WTC11 (cell line): ENCODE data around the gene PGPEP1. TPM values are rescaled to one million over a fixed set of nuclear protein-coding genes. Genes with fewer than 3 reads are reported as not detected.

Experiments used
- ATAC-seq: fragments of 200-7000 bp; cut with Tn5 transposase; 2 replicates; pipeline ENCODE4 v1.10.0; 2021; ENCODE audit warnings: mild to moderate bottlenecking, moderate library complexity
- CTCF ChIA-PET: fragments of 300-600 bp; sonication (Branson Sonifier 250); formaldehyde crosslinking; loops from one replicate; lab custom pipeline; 2021; ENCODE audit warnings: antibody characterized with exemption; lab: Charles Lee
- POLR2A ChIA-PET: fragments of 350-600 bp; sonication (Branson Sonifier 250); formaldehyde crosslinking; loops from one replicate; lab custom pipeline; 2021; ENCODE audit warnings: antibody characterized with exemption; lab: Charles Lee
- DNase-seq: peaks from one replicate; pipeline ENCODE4 v3.0.0; 2021; ENCODE audit warnings: low spot score
- H3K27ac Mint-ChIP-seq: 2 replicates; pipeline ENCODE4 v1.8.0; 2021; ENCODE audit warnings: mixed read lengths
- H3K27me3 Mint-ChIP-seq: 2 replicates; pipeline ENCODE4 v1.8.0; 2021; ENCODE audit warnings: low read depth, mild to moderate bottlenecking, moderate library complexity, mixed read lengths
- H3K36me3 Mint-ChIP-seq: 2 replicates; pipeline ENCODE4 v1.8.0; 2021; ENCODE audit warnings: mixed read lengths
- H3K4me1 Mint-ChIP-seq: 2 replicates; pipeline ENCODE4 v1.8.0; 2022; ENCODE audit warnings: mixed read lengths
- H3K4me3 Mint-ChIP-seq: 2 replicates; pipeline ENCODE4 v1.8.0; 2021; ENCODE audit warnings: mild to moderate bottlenecking, moderate library complexity, mixed read lengths
- H3K9me3 Mint-ChIP-seq: 2 replicates; pipeline ENCODE4 v1.8.0; 2021; ENCODE audit warnings: mixed read lengths
- ATF1 ChIP-seq: sonication (generic); formaldehyde crosslinking; IDR thresholded peaks from 2 replicates; pipeline ENCODE4 v1.8.1; 2023; ENCODE audit warnings: mild to moderate bottlenecking, moderate library complexity, missing genetic modification reagents
- CREB1 ChIP-seq: sonication (generic); formaldehyde crosslinking; IDR thresholded peaks from 2 replicates; pipeline ENCODE4 v1.8.0; 2023; ENCODE audit warnings: mild to moderate bottlenecking, missing genetic modification reagents
- ESRRA ChIP-seq: sonication (generic); formaldehyde crosslinking; IDR thresholded peaks from 2 replicates; pipeline ENCODE4 v1.8.1; 2022; ENCODE audit warnings: mild to moderate bottlenecking, missing genetic modification reagents, borderline replicate concordance
- GABPB1 ChIP-seq: sonication (generic); formaldehyde crosslinking; IDR thresholded peaks from 2 replicates; pipeline ENCODE4 v1.8.1; 2023; ENCODE audit warnings: mild to moderate bottlenecking, missing genetic modification reagents
- GTF2I ChIP-seq: fragments of 250-450 bp; sonication (Bioruptor Pico); conservative IDR thresholded peaks from 2 replicates; pipeline ENCODE4 v1.4.0; 2021; ENCODE audit warnings: mild to moderate bottlenecking
- NFE2L1 ChIP-seq: sonication (generic); formaldehyde crosslinking; IDR thresholded peaks from 2 replicates; pipeline ENCODE4 v1.8.1; 2023; ENCODE audit warnings: missing genetic modification reagents
- NR1H2 ChIP-seq: sonication (generic); formaldehyde crosslinking; IDR thresholded peaks from 2 replicates; pipeline ENCODE4 v1.9.0; 2021; ENCODE audit warnings: mild to moderate bottlenecking, moderate library complexity, missing genetic modification reagents
- NR2C2 ChIP-seq: sonication (generic); formaldehyde crosslinking; IDR thresholded peaks from 2 replicates; pipeline ENCODE4 v1.8.0; 2022; ENCODE audit warnings: mild to moderate bottlenecking, missing genetic modification reagents
- TEAD1 ChIP-seq: sonication (generic); formaldehyde crosslinking; IDR thresholded peaks from 2 replicates; pipeline ENCODE4 v1.8.0; 2022; ENCODE audit warnings: mild to moderate bottlenecking, missing genetic modification reagents
- TEAD4 ChIP-seq: sonication (generic); formaldehyde crosslinking; IDR thresholded peaks from 2 replicates; pipeline ENCODE4 v1.8.0; 2022; ENCODE audit warnings: mild to moderate bottlenecking, missing genetic modification reagents
- ZNF121 ChIP-seq: sonication (generic); formaldehyde crosslinking; IDR thresholded peaks from 2 replicates; pipeline ENCODE4 v1.8.0; 2023; ENCODE audit warnings: missing genetic modification reagents
- ZNF671 ChIP-seq: fragments of 250-450 bp; sonication (Bioruptor Pico); IDR thresholded peaks from 2 replicates; pipeline ENCODE4 v1.8.0; 2021; ENCODE audit warnings: mild to moderate bottlenecking
- total RNA-seq: library from RNA; stranded (reverse); gene quantifications from 3 replicates; pipeline ENCODE4 v1.2.3, GENCODE V29; 2021
- TF ChIP-seq, protein P1 (sequence below): sonication (generic); formaldehyde crosslinking; IDR thresholded peaks from 2 replicates; pipeline ENCODE4 v1.8.1; 2023; ENCODE audit warnings: mild to moderate bottlenecking, missing genetic modification reagents, moderate library complexity
- TF ChIP-seq, protein P2 (sequence below): fragments of 250-450 bp; sonication (Bioruptor Pico); IDR thresholded peaks from 2 replicates; pipeline ENCODE4 v1.9.0; 2021; ENCODE audit warnings: mild to moderate bottlenecking
- TF ChIP-seq, protein P3 (sequence below): sonication (generic); formaldehyde crosslinking; conservative IDR thresholded peaks from 2 replicates; pipeline ENCODE4 v1.8.1; 2022; ENCODE audit warnings: mild to moderate bottlenecking, missing genetic modification reagents
- TF ChIP-seq, protein P4 (sequence below): sonication (generic); formaldehyde crosslinking; IDR thresholded peaks from 2 replicates; pipeline ENCODE4 v1.8.0; 2023; ENCODE audit warnings: mild to moderate bottlenecking, missing genetic modification reagents

The PGPEP1 gene
- total RNA-seq, 1 experiment from 2014 or later = 68.1 TPM

GRCh38 chr19:18312092-18312534, 28.3 kb upstream of the PGPEP1 start (continued):
- no peak for TF ChIP-seq ZNF671 (CRISPR knock-in tag)
- no peak for TF ChIP-seq NFE2L1
- no peak for TF ChIP-seq ESRRA (CRISPR knock-in tag)
- TF ChIP-seq, protein P1, sequence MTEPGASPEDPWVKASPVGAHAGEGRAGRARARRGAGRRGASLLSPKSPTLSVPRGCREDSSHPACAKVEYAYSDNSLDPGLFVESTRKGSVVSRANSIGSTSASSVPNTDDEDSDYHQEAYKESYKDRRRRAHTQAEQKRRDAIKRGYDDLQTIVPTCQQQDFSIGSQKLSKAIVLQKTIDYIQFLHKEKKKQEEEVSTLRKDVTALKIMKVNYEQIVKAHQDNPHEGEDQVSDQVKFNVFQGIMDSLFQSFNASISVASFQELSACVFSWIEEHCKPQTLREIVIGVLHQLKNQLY (CRISPR knock-in tag) = no peak
- TF ChIP-seq, protein P2, sequence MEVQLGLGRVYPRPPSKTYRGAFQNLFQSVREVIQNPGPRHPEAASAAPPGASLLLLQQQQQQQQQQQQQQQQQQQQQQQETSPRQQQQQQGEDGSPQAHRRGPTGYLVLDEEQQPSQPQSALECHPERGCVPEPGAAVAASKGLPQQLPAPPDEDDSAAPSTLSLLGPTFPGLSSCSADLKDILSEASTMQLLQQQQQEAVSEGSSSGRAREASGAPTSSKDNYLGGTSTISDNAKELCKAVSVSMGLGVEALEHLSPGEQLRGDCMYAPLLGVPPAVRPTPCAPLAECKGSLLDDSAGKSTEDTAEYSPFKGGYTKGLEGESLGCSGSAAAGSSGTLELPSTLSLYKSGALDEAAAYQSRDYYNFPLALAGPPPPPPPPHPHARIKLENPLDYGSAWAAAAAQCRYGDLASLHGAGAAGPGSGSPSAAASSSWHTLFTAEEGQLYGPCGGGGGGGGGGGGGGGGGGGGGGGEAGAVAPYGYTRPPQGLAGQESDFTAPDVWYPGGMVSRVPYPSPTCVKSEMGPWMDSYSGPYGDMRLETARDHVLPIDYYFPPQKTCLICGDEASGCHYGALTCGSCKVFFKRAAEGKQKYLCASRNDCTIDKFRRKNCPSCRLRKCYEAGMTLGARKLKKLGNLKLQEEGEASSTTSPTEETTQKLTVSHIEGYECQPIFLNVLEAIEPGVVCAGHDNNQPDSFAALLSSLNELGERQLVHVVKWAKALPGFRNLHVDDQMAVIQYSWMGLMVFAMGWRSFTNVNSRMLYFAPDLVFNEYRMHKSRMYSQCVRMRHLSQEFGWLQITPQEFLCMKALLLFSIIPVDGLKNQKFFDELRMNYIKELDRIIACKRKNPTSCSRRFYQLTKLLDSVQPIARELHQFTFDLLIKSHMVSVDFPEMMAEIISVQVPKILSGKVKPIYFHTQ = no peak
- no peak for TF ChIP-seq GTF2I (CRISPR knock-in tag)
- TF ChIP-seq ATF1 = no peak
- no peak for TF ChIP-seq TEAD4 (CRISPR knock-in tag)
- no peak for TF ChIP-seq CREB1 (CRISPR knock-in tag)
- no peak for TF ChIP-seq ZNF121
- TF ChIP-seq TEAD1 (CRISPR knock-in tag) = no peak
- TF ChIP-seq NR1H2 (CRISPR knock-in tag) = no peak

DNA sequence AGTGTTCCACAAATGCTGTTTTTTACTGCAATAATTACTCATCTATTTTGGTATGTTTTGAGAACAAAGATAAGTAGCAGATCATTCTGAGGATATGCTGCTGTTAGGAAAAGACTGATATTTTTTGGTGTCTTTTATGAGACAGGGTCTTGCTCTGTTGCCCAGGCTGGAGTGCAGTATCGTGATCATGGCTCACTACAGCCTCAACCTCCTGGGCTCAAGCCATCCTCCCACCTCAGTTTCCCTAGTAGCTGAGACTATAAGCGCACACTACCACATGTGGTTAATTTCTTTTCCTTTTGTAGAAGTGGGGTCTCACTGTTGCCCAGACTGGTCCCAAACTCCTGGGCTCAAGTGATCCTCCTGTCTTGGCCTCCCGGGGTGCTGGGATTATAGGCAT, 27.0 kb upstream of the PGPEP1 start:
- H3K27me3 Mint-ChIP-seq = no peaks in the 10 kb centered on the region
- DNase-seq = no peak
- CTCF ChIA-PET = interaction anchor here (12.7 kb wide), 1 partner anchor 34 kb away, joined by 240 read pairs; the partner anchor contains the start of gene JUND
- peaks cover 2% of the 10 kb centered on the region; the same call in 1 of the 2 replicates for H3K4me1 Mint-ChIP-seq
- no peaks in the 10 kb centered on the region for H3K9me3 Mint-ChIP-seq
- POLR2A ChIA-PET = interaction anchor here (1.5 kb wide), 1 partner anchor 8 kb away, joined by 4 read pairs; no protein-coding TSS in a partner anchor
- H3K27ac Mint-ChIP-seq = no peak overlapping the region
- H3K4me3 Mint-ChIP-seq = no peak overlapping the region
- H3K36me3 Mint-ChIP-seq = peaks cover 32% of the 10 kb centered on the region
- no peak for ATAC-seq
- TF ChIP-seq, protein P2 = no peak
- no peak for TF ChIP-seq NR2C2
- TF ChIP-seq ZNF121 = peak; percentile 61; the same call in 1 of the 2 replicates

- DNase-seq (no peak), ATAC-seq (no peak)
- Mint-ChIP-seq H3K9me3 (no peaks in the 10 kb centered on the region), H3K27ac (peak overlapping the region; percentile 80), H3K27me3 (no peaks in the 10 kb centered on the region), H3K36me3 (peaks cover 40% of the 10 kb centered on the region), H3K4me3 (no peak overlapping the region), H3K4me1 (peaks cover 33% of the 10 kb centered on the region)
- POLR2A ChIA-PET = interaction anchor here (1.1 kb wide), 1 partner anchor 38 kb away, joined by 3 read pairs; no protein-coding TSS in a partner anchor
- TF ChIP-seq, protein P3, sequence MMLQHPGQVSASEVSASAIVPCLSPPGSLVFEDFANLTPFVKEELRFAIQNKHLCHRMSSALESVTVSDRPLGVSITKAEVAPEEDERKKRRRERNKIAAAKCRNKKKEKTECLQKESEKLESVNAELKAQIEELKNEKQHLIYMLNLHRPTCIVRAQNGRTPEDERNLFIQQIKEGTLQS = no peak
- TF ChIP-seq, protein P1 (CRISPR knock-in tag) = no peak
- TF ChIP-seq TEAD1 (CRISPR knock-in tag) (0 out of 2 replicates have a peak, but pooled peaks have one; percentile 22), GABPB1 (no peak)
- TF ChIP-seq, protein P4, sequence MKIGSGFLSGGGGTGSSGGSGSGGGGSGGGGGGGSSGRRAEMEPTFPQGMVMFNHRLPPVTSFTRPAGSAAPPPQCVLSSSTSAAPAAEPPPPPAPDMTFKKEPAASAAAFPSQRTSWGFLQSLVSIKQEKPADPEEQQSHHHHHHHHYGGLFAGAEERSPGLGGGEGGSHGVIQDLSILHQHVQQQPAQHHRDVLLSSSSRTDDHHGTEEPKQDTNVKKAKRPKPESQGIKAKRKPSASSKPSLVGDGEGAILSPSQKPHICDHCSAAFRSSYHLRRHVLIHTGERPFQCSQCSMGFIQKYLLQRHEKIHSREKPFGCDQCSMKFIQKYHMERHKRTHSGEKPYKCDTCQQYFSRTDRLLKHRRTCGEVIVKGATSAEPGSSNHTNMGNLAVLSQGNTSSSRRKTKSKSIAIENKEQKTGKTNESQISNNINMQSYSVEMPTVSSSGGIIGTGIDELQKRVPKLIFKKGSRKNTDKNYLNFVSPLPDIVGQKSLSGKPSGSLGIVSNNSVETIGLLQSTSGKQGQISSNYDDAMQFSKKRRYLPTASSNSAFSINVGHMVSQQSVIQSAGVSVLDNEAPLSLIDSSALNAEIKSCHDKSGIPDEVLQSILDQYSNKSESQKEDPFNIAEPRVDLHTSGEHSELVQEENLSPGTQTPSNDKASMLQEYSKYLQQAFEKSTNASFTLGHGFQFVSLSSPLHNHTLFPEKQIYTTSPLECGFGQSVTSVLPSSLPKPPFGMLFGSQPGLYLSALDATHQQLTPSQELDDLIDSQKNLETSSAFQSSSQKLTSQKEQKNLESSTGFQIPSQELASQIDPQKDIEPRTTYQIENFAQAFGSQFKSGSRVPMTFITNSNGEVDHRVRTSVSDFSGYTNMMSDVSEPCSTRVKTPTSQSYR (CRISPR knock-in tag) = no peak
- CTCF ChIA-PET = interaction anchor here (1.0 to 12.7 kb wide), 8 partner anchors 10 to 92 kb away, joined by 3 to 240 read pairs (median 5); partner anchors contain the start of gene JUND
Measured at GRCh38 chr19:18317961-18318800, 22.2 kb upstream of the PGPEP1 start.
